ENCODE results near the gene MOXD1.
A peak's percentile ranks its signal among the peaks of the same experiment; 100 is the strongest.
"Not testable (repeated sequence)": the region's sequence is repeated elsewhere in the genome, so short reads cannot be mapped to it uniquely, and the experiment has no call there.

Gene MOXD1

DNA sequence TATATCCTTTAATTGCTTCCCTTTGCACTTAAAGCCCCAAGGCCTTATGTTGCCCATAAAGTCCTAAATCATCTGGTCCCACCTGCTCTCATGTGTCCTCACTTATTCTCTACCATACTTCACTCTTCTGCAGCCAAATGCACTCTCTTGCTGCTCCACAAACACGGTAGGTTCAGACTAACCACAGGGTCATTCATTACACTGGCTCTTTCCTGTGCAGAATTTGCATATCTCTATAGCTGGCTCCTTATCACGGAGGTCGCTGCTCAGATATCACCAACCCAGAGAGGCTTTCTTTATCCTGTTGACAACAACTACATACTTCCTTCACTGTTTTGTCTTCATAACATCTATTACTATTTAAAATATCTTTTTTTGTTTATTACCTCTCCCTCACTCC is 86.8 kb downstream of the MOXD1 start:
- TF ChIP-seq, protein P1, sequence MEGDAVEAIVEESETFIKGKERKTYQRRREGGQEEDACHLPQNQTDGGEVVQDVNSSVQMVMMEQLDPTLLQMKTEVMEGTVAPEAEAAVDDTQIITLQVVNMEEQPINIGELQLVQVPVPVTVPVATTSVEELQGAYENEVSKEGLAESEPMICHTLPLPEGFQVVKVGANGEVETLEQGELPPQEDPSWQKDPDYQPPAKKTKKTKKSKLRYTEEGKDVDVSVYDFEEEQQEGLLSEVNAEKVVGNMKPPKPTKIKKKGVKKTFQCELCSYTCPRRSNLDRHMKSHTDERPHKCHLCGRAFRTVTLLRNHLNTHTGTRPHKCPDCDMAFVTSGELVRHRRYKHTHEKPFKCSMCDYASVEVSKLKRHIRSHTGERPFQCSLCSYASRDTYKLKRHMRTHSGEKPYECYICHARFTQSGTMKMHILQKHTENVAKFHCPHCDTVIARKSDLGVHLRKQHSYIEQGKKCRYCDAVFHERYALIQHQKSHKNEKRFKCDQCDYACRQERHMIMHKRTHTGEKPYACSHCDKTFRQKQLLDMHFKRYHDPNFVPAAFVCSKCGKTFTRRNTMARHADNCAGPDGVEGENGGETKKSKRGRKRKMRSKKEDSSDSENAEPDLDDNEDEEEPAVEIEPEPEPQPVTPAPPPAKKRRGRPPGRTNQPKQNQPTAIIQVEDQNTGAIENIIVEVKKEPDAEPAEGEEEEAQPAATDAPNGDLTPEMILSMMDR (IDR thresholded peaks at IDR 0.05; ENCODE audit: low read length, missing control alignments): no peak
- no peak for DNase-seq (ENCODE audit: low read depth)
- no peak overlapping the region for H3K4me3 ChIP-seq (replicated peaks; ENCODE audit: low read depth, low read length)

DNA sequence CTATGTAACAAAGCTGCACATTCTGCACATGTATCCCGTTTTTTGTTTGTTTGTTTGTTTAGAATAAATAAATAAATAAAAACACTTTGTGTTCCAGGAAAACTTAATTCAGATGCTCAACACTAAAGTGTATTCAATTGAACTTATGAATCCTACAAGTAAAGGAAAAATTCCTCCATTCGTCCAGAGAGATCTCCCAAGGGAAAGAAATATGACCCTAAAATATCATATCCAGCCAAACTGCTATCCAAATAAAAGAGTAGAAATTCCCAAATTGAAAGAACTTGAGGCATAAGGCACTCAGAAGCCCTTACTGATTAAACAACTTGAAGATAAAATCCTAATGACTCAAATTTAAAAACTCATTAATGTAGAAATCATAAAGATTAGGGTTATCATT is 90.4 kb downstream of the MOXD1 start:
- TF ChIP-seq, protein P1 (IDR thresholded peaks at IDR 0.05; ENCODE audit: low read length, missing control alignments): no peak
- no peak overlapping the region for H3K4me3 ChIP-seq (replicated peaks; ENCODE audit: low read depth, low read length)
- no peak for DNase-seq (ENCODE audit: low read depth)

DNA sequence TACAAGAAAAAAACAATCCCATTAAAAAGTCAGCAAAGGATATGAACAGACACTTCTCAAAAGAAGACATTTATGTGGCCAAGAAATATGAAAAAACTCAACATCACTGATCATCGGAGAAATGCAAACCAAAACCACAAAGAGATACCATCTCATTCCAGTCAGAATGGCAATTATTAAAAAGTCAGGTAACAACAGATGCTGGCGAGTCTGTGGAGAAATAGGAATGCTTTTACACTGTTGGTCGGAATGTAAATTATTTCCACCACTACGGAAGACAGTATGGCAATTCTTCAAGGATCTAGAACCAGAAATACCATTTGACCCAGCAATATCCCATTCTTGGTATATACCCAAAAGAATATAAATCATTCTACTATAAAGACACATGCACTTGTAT is 91.1 kb downstream of the MOXD1 start:
- not testable (repeated sequence) for H3K4me3 ChIP-seq (replicated peaks; ENCODE audit: low read depth, low read length); DNase-seq (ENCODE audit: low read depth)

DNA sequence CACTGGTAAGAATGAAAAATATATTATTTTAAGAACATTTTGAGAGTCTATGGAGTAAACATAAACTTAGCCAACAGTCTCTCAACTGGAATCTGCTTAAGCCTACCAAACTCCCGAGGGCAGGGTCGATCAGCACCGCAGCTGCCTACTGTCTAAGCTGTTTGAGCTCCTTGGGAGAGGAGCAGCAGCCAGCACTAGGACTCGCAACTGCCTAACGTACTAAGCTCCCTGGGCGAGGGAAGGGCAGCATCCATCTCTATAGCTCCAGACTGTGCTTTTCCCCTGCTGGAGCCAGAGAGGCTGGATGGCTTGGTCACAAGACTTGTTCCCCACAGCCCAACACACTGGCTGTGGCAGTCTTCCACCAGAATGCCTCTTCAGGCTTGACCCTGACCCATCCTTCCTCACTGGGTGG is 96.4 kb downstream of the MOXD1 start:
- H3K4me3 ChIP-seq (replicated peaks; ENCODE audit: low read depth, low read length): no peak overlapping the region
- DNase-seq (ENCODE audit: low read depth): no peak
- TF ChIP-seq, protein P1 (IDR thresholded peaks at IDR 0.05; ENCODE audit: low read length, missing control alignments): no peak

DNA sequence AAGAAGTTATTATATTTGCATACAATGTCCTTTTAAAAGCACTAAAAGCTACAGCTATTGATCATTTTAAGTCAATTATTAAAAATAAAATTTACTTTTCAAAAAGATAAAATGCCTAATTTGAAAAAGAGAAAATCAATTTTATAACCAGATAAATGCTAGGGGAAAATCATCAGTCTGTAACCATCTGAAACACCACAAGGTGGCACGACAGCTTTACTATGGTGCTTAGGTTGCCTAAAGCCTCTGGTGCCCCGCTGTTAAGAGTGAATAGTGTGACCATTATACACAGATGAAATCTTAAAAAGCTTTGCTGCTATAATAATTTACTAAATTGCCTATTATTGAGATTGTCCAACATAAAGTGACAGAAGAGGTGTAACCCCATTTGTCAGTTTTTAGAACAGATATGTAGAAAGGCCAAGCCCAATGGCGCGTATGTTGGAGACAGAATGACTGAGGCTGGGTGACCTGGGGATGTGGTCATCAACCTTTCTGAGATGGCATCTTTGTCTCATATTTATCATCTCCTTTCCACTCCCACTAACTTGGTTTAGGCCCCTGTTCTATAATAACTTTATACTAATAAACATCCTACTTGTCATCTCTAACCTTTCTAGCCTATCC is 100.8 kb downstream of the MOXD1 start:
- H3K4me3 ChIP-seq (replicated peaks; ENCODE audit: low read depth, low read length): no peak overlapping the region
- peak; percentile 80 for DNase-seq (ENCODE audit: low read depth)
- TF ChIP-seq, protein P1 (IDR thresholded peaks at IDR 0.05; ENCODE audit: low read length, missing control alignments): peak; percentile 75

DNA sequence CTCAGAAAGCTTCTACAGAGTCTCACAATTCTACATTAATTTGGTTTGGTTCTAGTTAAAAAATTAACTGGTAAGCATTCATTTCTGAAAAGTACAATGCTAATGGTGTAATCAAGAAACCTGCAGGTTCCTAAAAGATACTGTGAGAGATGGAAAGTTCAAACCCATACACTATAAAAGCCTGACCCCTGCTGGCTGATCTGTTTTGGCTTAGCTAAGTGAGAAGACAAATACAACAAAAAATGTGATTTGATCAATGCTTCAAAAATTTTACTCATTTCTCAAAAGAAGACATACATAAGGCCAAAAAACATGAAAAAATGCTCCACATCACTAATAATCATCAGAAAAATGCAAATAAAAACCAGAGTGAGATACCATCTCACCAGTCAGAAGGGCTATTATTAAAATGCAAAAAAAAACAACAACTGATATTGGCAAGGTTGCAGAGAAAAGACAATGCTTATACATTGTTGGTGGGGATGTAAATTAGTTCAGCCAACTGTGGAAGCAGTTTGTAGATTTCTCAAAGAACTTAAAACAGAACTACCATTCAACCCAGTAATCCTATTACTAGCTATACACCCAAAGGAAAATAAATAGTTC is 102.8 kb downstream of the MOXD1 start:
- H3K4me3 ChIP-seq (replicated peaks; ENCODE audit: low read depth, low read length): no peak overlapping the region
- peak; percentile 73 for DNase-seq (ENCODE audit: low read depth)
- TF ChIP-seq, protein P1 (IDR thresholded peaks at IDR 0.05; ENCODE audit: low read length, missing control alignments): peak; percentile 80

DNA sequence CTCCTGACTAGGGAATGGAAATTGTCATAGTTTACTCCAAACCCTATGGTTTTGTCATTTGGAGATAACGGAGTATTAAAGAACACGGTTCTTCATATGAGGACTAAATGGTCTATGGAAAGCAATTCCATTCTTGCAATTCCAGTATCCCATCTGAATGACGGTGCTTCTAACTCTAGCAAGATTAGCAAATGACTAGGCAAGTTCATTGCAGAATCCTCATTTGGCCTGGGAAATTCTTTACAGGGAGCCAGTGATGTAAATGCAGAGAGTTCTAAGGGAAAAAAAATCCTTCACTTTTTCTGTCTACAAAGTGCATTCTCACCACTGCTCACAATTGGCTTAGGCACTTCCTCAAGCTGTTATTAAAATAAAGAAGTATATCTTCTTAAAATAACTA is 111.5 kb downstream of the MOXD1 start:
- H3K4me3 ChIP-seq (replicated peaks; ENCODE audit: low read depth, low read length): no peak overlapping the region
- TF ChIP-seq, protein P1 (IDR thresholded peaks at IDR 0.05; ENCODE audit: low read length, missing control alignments): no peak
- DNase-seq (ENCODE audit: low read depth): no peak

Measured in fibroblast of pulmonary artery (primary cell).